Smooth muscle cell (in vitro differentiated cells): Measurements from ENCODE around the gene CLRN3. TPM values are rescaled to one million over a fixed set of nuclear protein-coding genes. Genes with fewer than 3 reads are reported as not detected.
A peak's percentile ranks its signal among the peaks of the same experiment; 100 is the strongest.

Source experiments
- DNase-seq: peaks from one replicate; lab custom pipeline; 2025; ENCODE audit not compliant: unreplicated experiment; lab: John Stamatoyannopoulos, UW
- H2AFZ ChIP-seq: fragments of 200-600 bp; sonication (generic); 2 replicates; pipeline ENCODE4 v1.6.0; 2016; ENCODE audit warnings: antibody characterized with exemption, low read depth, mild to moderate bottlenecking
- H3F3A ChIP-seq: fragments of 200-600 bp; sonication (generic); 2 replicates; pipeline ENCODE4 v1.6.0; 2017; ENCODE audit warnings: antibody characterized with exemption, low read depth
- H3K27ac ChIP-seq: fragments of 200-600 bp; sonication (generic); 2 replicates; pipeline ENCODE4 v1.5.1; 2016; ENCODE audit warnings: low read depth, mild to moderate bottlenecking
- H3K27me3 ChIP-seq: fragments of 200-600 bp; sonication (generic); 2 replicates; pipeline ENCODE4 v1.6.1; 2016; ENCODE audit warnings: low read depth, mild to moderate bottlenecking
- H3K36me3 ChIP-seq: fragments of 200-600 bp; sonication (generic); 2 replicates; pipeline ENCODE4 v1.5.1; 2016; ENCODE audit warnings: low read depth
- H3K4me1 ChIP-seq: fragments of 200-600 bp; sonication (generic); 2 replicates; pipeline ENCODE4 v1.5.1; 2016; ENCODE audit warnings: low read depth
- H3K4me2 ChIP-seq: fragments of 200-600 bp; sonication (generic); 2 replicates; pipeline ENCODE4 v1.6.0; 2016; ENCODE audit warnings: mild to moderate bottlenecking
- H3K4me3 ChIP-seq: fragments of 200-600 bp; sonication (generic); 2 replicates; pipeline ENCODE4 v1.5.1; 2016; ENCODE audit warnings: mild to moderate bottlenecking
- H3K79me2 ChIP-seq: fragments of 200-600 bp; sonication (generic); 2 replicates; pipeline ENCODE4 v1.6.0; 2016; ENCODE audit warnings: low read depth, mild to moderate bottlenecking
- H3K9ac ChIP-seq: fragments of 200-600 bp; sonication (generic); 2 replicates; pipeline ENCODE4 v1.6.0; 2016; ENCODE audit warnings: low read depth
- H3K9me3 ChIP-seq: fragments of 200-600 bp; sonication (generic); replicated peaks from 2 replicates; pipeline ENCODE4 v1.5.1; 2016; ENCODE audit warnings: low read depth
- H4K20me1 ChIP-seq: fragments of 200-600 bp; sonication (generic); 2 replicates; pipeline ENCODE4 v1.6.0; 2016; ENCODE audit warnings: low read depth
- CTCF ChIP-seq: fragments of 200-600 bp; sonication (generic); IDR thresholded peaks from 2 replicates; pipeline ENCODE4 v1.5.1; 2017; ENCODE audit warnings: borderline replicate concordance, mild to moderate bottlenecking, antibody characterized with exemption; ENCODE audit not compliant: insufficient read depth, poor library complexity, severe bottlenecking
- WGBS: methylation state at CpG from one replicate; pipeline ENCODE4 v1.1.7; 2016; ENCODE audit warnings: low lambda C conversion rate; 5-methylcytosine and 5-hydroxymethylcytosine counted together
- polyA plus RNA-seq: library from polyadenylated mRNA; unstranded; fragments of >200 nt; fragmentation: Nextera tagmentation; extraction: Ambion mirVana; gene quantifications from 2 replicates; pipeline ENCODE4 v1.2.1, GENCODE V29; 2016
- total RNA-seq: library from RNA; depleted of rRNA; stranded (reverse); fragments of >200 nt; gene quantifications from 2 replicates; pipeline ENCODE4 v1.2.3, GENCODE V29; 2014

CLRN3 gene
- total and polyA plus RNA-seq, 2 experiments from 2014 or later = not detected

- Histone ChIP-seq H3K27me3 (no peaks in the 10 kb centered on the region), H3K36me3 (no peaks in the 10 kb centered on the region), H3F3A (peaks cover 12% of the 10 kb centered on the region), H3K79me2 (peaks cover 33% of the 10 kb centered on the region), H3K4me2 (no peak overlapping the region), H3K9ac (no peak overlapping the region), H3K27ac (no peak overlapping the region), H3K9me3 (no peaks in the 10 kb centered on the region), H4K20me1 (peaks cover 6% of the 10 kb centered on the region), H3K4me3 (no peak overlapping the region), H2AFZ (no peak overlapping the region), H3K4me1 (peaks cover 7% of the 10 kb centered on the region)
- WGBS = 95% methylated on average over 5 of the region's 5 CpGs
- no peak for DNase-seq
- TF ChIP-seq CTCF = no peak
These were observed 40.5 kb upstream of the CLRN3 start for GRCh38 chr10:127933271-127933670.

- Histone ChIP-seq H3K27me3 (no peaks in the 10 kb centered on the region), H3K4me3 (no peak overlapping the region), H3K4me2 (no peak overlapping the region), H3K36me3 (no peaks in the 10 kb centered on the region), H3F3A (peaks cover 15% of the 10 kb centered on the region), H3K27ac (no peak overlapping the region), H3K9me3 (no peaks in the 10 kb centered on the region), H3K9ac (no peak overlapping the region), H4K20me1 (peaks cover 6% of the 10 kb centered on the region), H3K79me2 (peaks cover 33% of the 10 kb centered on the region), H2AFZ (no peak overlapping the region), H3K4me1 (peaks cover 10% of the 10 kb centered on the region)
- no peak for TF ChIP-seq CTCF
- WGBS = 62% methylated on average over 15 of the region's 15 CpGs
- no peak for DNase-seq
These were observed 40.0 kb upstream of the CLRN3 start for GRCh38 chr10:127932521-127933270.

- H3F3A ChIP-seq = peaks cover 27% of the 10 kb centered on the region
- DNase-seq = no peak
- peak overlapping the region; percentile 81 for H3K4me2 ChIP-seq
- H3K27me3 ChIP-seq = no peaks in the 10 kb centered on the region
- H3K9ac ChIP-seq = peak overlapping the region; percentile 57
- no peaks in the 10 kb centered on the region for H3K9me3 ChIP-seq
- H3K79me2 ChIP-seq = peaks cover 51% of the 10 kb centered on the region
- H3K4me3 ChIP-seq = peak overlapping the region; percentile 5
- peak overlapping the region; percentile 60 for H2AFZ ChIP-seq
- TF ChIP-seq CTCF = no peak
- no peaks in the 10 kb centered on the region for H3K36me3 ChIP-seq
- peak overlapping the region; percentile 90 for H3K27ac ChIP-seq
- WGBS = 3% methylated on average over 10 of the region's 10 CpGs
- peaks cover 22% of the 10 kb centered on the region for H3K4me1 ChIP-seq
- H4K20me1 ChIP-seq = no peaks in the 10 kb centered on the region
These were observed 35.5 kb upstream of the CLRN3 start for GRCh38 chr10:127928021-127928806.
